ENCODE results near the gene IGFL1.
"Not testable (repeated sequence)": the region's sequence is repeated elsewhere in the genome, so short reads cannot be mapped to it uniquely, and the experiment has no call there.

IGFL1 gene

DNA sequence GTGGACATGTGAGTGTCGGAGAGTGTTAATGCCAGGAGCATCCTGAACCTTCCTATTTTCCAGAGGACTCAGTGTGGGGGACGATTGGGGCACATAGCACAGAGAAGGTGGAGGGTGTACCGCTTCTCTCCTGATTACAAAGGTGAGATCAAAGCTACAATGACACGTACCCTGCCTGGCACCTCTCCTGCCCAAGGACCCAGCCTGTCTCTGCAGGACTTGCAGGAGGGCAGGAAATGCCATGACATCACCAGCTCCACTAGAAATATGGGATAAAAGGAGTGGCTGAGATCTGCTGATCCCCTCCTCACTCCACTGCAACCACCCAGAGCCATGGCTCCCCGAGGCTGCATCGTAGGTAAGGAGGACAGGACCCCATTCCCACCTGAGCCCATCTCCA, at the start of gene IGFL1:
IGFL1 (plus strand) TSS at position 301 of the 400 bp plus-strand sequence; CDS start at position 334, 33 bp downstream.
- no peak for DNase-seq

DNA sequence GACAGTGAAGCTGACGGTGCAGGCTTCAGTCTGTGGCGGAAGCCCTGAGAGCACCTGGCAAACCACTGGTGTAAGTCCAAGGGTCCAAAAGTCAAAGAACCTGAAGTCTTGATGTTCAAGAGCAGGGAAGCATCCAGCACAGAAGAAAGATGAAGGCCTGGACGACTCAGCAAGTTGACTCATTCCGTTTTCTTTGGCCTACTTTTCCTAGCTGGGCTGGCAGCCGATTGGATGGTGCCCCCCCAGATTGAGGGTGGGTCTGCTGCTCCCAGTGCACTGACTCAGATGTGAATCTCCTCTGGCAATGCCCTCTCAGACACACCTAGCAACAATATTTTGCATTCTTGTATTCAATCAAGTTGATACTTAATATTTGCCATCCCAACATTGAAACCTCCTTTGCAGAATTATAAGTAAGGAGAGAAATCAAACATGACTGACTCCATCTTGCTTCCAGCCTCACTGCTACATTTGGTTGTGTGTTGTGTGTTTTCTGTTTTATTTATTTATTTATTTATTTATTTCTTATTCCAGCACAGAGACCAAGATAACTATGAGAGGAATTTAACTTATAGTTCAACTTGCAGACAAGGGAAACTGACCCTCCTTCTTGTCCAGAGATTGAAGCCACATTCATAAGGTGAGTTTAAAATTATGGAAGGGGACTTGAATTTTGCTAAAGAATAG, 48.7 kb upstream of the IGFL1 start:
- no peak for DNase-seq

DNA sequence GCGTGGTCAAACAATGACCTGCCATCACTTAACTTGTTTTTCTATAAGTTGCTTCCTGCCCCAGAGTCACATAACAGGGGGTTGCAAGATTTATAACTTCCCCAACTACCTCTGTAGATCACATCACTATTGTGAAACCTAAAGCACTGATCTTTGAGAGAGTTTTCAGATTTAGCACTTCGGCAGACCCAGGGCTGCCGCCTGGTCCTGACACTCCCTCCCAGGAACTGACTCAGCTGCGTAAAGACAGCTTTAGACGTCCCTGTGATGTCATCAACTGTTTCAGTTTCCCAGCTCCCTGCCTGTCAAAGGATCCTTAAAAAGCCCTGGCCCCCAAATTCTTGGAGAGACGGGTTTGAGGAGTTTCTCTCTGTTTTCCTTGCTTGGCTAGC, 48.2 kb upstream of the IGFL1 start:
- DNase-seq, result no peak

DNA sequence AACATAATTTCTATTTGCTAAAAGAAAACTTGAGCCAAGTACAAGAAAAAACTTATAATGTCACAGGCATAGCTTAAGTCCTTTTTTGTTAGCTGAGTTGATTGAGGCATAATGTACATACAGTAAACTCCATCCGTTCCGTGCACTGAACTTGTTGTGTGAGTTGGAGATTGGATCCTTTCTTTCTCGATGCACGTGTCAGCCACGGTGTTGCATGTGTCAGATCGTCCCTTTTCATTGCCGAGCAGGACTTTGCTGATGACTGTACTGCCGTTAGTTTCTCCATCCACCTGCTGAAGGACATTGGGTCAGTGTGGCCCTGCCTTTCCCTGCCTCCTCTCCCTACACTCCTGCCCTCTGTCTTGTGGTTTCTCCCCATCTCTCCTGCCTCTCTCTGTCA, 47.1 kb upstream of the IGFL1 start:
- DNase-seq, result no peak

DNA sequence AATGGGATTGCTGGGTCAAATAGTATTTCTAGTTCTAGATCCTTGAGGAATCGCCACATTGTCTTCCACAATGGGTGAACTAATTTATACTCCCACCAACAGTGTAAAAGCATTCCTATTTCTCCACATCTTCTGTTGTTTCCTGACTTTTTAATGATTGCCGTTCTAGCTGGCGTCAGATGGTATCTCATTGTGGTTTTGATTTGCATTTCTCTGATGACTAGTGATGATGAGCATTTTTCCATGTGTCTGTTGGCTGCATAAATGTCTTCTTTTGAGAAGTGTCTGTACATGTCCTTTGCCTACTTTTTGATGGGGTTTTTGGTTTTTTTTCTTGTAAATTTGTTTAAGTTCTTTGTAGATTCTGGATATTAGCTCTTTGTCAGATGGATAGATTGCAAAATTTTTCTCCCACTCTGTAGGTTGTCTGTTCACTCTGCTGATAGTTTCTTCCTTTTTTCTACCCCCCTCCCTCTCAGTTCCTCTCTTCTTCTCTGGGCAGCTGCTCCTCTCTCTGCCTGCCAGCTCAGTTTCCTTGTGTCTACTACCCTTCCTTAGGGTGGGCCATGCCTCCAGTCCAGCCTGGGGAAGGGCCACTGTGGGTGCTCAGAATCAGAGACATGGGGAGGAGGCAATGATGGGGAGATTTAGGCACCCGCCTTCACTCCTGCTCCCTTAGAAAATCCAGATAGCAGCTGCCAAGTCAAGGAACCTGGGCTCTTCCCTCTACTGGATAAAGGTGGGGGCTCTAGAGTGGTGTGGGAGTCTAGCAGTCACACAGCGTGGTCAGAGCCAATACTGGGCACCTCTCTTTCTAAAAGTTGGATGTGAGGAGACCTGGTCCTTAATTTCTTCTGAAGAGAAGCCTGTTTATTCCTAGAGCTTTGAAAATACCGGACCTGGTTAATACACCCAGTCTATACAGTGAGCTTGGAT, 44.5 kb upstream of the IGFL1 start:
- DNase-seq, result not testable (repeated sequence)

DNA sequence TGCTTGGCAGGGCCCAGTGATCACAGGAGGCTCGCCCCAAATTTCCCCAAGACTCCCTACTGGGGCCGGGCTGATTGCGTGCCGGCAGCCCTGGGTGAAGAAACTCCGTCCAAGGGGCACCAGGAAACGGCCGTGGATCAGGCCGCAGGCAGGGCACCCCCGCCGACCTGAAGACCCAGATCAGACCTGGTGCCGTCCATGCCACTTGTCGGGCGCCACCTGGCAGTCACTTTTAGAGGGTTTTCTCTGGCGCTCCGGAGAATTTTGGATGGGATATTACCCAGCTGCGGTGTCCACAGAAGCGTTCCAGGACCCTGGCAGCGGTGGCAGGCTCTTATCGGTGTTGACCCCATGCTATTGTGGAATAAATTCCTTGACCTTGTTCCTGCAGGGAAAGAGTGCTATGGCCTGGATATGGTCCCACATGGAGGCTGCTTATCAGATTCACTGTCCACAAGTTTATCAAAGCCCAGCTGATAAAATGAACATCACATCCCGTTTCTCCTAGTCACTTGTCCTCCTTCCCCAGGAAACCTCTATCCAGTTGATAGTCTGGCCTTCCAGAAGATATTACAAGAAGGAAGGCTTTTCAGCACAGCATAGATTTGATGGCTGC, 43.3 kb upstream of the IGFL1 start:
- DNase-seq, result no peak

DNA sequence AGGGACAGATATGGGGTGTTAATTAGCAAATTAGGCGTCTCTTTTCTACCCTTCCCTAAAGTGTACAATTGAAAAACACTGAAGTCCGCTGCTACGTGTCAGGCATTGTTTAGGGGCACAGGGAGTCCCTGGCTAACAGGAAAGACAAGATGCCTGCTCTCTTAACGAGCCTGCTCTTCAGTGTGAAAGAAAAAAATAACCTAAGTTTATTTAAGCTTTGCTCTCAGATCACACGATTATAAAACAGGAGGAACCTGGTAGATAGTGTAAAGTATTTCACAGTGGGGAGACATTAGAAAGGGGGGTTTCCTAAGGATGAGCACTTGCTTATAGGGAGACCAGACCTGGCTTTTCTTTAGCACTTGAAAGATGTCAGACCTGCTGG, 42.8 kb upstream of the IGFL1 start:
- DNase-seq, result no peak

DNA sequence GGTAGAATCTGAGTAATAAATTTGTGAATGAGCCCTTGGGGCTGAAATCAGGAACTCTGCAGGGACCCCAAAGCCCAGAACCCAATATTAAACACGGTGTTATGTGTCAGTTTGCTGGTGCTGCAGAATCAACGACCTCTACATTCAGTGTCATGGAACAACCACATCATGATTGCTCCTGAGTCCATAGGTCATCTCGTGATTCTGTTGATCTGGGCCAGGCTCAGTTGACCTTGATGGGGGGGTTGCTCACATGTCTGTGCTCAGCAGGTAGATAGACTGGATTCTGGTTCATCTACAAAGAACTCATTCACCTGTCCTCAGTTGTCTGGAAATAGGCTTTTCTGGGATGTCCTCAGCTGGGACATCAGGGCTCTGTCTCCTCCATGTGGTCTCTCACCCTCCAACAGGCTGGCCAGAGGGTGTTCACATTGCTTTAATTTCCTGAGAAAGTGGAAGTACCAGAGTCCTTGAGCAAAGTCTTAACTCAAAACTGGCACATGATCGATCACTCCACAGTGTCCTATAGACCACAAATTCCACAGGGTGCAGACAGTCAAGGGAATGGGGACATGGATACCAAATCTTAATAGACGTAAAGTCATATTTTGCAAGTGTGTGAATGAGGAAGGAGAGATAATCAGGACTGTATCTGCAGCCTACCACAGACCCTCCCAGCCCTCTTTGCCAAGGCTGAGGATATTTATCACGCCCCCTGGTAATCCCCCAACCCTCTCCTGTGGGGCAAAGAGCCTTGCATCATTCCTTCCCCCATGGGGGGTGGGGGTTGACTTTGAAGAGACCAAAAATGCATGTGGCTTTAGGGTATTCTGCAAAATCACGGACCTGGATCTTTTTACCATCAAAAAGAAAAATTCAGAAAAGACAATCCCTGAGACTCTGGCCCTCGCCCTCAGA, 39.3 kb upstream of the IGFL1 start:
- DNase-seq, result no peak

DNA sequence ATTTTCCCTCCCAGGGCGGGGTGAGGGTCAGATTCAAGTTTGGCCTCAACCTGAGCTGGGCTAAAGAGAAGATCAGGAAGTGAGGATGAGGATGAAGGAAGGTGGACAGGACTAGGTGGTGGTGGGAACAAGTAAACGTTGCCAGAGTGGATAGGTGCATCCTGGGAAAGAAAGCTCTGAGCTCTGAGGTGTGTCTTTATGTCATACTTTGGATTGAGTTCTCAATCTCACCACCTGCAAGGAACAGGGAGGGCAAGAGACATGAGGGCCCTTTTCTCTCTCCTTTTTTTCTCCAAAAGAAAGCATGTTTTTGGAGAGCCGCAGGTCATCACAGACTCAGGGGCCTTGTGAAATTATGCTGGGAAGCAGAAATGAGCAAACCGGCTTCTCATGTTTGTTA, 38.2 kb upstream of the IGFL1 start:
- no peak for DNase-seq

DNA sequence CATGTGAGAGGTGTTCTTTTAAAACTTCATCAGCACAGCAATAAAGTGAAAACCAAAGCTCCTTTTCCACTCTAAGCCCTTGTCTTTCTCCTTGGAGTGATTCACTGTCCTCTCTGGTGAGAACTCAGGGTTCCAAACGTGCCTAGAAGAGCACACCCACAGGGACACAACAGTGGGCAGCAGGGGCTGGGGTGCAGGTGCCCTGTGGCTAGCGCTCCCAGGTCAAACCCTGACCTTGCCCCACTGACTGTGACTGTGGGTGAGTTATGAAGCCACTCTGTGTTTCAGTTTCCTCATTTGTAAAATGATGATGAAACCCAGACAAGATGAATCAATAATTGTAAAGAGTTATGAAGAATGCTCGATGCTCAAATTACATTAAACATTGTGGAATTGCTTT, 37.6 kb upstream of the IGFL1 start:
- no peak for DNase-seq

DNA sequence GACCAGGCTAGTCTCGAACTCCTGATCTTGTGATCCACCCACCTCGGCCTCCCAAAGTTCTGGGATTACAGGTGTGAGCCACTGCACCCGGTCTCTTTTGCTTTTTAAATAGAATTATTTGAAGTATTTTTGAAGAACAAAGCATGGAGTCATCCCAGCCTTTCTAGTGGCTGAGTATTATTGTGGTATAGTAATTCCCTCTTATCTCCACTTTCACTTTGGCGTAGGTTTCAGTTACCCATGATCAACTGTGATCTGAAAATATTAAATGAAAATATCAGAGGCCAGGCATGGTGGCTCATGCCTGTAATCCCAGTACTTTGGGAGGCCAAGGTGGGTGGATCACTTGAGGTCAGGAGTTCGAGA, 36.9 kb upstream of the IGFL1 start:
- not testable (repeated sequence) for DNase-seq

DNA sequence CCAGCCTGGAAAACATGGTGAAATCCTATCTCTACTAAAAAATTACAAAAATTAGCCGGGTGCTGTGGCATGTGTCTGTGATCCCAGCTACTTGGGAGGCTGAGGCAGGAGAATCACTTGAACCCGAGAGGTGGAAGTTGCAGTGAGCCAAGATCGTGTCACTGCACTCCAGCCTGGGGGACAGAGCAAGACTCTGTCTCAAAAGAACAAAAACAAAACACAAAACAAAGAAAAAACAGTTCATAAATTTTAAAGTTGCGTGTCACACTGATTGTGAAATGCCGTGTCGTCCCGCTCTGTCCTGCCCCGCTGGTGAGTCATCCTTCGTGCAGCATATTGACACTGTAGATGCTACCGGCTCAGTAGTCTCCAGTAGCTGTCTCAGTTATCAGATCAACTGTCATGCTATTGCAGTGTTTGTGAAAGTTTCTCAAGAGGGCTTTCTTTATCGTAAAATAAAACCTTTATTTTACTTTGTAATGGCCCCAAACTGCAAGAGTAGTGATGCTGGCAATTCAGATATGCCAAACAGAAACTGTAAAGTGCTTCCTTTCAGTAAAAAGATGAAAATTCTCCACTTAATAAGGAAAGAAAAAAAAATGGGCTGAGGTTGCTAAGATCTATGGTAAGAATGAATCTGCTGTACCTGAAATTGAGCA, 36.4 kb upstream of the IGFL1 start:
- DNase-seq, result no peak

DNA sequence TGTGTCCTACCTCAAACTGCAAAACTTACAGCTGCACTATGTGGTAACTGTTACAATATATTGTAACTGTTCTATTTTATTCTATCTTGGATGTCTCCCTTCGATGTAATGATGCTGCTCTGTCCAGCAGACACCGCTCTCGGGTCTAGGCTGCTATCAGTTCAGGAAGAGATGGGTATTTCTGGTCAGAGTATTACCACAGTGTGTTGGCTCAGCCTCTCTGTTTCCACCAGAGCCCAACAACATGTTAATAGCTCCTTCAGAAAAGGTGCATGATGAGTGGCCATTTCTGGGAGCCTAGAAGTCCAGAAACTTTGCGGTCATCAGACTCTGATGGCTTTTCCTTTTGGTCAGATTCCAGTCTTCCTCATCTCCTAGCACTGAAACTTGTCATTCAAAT, 35.9 kb upstream of the IGFL1 start:
- no peak for DNase-seq

DNA sequence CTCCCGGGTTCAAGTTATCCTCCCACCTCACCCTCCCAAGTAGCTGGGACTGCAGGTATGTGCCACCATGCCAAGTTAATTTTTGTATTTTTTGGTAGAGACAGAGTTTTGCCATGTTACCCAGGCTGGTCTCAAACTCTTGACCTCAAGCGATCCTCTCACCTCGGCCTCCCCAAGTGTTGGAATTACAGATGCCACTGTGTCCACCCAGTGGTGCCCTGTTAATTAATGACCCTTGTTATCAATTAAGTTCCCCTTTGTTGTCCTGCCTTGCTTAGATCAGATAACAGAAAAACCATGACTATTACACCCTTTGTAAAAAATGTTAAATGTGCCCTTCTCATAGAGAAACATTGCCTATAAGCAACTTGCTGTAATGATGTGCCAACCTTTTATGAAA, 34.4 kb upstream of the IGFL1 start:
- no peak for DNase-seq

DNA sequence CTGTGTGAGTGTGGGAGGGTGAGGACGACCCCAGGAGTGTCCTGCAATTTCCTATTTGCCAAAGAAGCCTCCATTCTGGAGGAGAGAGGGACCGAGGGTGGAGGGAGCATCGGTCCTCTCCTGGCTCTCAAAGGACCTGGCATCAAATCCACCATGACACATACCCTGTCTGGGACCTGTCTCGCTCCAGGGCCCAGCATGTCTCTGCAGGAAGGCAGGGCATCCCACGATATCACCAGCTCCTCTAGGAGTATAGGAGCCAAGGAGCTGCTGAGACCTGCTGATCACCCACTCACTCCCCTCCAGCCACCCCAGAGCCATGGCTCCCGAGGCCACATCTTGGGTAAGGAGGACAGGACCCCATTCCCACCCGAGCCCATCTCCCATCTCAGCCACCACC, 33.6 kb upstream of the IGFL1 start:
- DNase-seq, result not testable (repeated sequence)

DNA sequence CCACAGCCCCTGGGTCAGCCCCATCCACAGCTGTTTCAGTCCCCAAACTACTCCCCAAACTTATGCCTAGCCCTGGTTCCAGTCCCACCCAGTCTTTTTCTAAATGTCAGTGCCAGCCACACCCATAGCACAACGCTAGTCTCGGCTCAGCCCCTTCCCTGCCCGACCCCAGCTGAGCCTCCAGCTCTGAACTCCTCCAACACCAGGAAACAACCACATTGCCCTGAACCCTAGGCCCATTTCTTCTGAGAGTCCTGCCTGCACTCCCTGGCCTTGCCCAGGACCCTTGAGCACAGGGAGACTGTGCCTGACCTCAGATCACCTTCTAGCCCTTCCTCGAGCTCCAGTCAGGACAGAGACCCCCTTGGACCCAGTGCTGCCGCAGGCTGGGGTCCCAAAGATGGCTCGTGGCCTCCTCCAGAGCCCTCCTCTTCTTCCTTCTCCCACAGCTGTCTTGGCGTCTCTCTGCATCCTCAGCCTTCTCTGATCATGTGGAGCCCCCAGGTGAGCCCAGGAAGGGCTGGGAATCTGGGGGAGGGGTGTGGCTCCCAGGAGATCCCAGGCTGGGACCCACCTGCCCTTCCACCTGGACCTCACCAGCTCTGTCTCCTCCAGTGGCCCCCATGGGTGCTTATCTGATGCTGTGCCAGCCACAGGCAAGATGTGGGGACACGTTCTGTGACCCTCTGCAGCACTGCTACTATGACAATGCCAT, 33.0 kb upstream of the IGFL1 start:
- no peak for DNase-seq

DNA sequence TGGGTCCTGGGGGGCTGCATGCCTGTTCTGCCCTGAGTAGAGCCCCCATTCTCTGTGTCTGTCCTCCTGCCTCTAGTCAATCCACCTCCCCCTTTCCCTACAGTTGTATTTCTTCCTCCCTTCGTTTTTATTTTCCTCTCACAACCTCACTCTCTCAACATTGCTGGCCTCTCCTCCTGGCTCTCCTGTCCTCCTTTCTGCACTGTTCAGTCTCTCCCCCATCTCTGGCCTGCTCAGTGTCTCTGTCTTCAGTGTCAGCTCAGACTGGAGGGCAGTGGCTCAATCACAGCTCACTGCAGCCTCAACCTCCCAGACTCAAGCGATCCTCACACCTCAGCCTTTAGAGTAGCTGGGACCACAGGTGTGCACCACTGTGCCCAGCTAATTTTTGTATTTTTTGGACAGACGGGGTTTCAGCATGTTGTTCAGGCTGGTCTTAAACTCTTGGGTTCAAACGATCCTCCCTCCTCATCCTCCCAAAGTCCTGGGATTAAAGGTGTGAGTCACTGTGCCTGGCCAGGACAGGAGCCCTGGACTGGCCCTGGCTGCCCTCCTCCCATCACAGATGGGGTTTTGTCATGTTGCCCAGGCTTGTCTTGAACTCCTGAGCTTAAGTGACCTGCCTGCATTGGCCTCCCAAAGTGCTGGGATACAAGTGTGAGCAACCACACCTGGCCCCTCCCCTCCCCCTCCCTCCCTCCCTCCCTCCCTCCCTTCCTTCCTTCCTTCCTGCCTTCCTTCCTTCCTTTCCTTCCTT, 32.0 kb upstream of the IGFL1 start:
- no peak for DNase-seq

DNA sequence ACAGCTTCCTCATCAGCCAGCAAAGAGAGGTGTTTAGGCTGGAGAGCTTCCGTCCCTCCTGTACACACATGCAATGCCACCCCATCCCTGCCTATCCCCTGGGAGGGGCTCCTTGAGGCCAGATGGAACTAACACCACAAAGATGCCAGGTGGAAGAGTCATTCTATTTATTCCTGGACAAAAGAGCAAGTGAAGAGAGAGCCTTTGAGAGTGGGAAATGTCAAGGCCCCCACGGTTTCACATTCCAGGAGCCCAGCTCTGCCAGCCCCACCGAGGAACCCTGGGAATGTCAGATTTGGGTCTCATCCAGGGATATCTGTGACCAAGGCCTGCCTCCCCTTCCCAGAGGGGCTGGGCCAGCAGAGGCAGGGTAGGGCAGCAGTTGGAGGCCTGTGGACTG, 30.8 kb upstream of the IGFL1 start:
- DNase-seq, result no peak

DNA sequence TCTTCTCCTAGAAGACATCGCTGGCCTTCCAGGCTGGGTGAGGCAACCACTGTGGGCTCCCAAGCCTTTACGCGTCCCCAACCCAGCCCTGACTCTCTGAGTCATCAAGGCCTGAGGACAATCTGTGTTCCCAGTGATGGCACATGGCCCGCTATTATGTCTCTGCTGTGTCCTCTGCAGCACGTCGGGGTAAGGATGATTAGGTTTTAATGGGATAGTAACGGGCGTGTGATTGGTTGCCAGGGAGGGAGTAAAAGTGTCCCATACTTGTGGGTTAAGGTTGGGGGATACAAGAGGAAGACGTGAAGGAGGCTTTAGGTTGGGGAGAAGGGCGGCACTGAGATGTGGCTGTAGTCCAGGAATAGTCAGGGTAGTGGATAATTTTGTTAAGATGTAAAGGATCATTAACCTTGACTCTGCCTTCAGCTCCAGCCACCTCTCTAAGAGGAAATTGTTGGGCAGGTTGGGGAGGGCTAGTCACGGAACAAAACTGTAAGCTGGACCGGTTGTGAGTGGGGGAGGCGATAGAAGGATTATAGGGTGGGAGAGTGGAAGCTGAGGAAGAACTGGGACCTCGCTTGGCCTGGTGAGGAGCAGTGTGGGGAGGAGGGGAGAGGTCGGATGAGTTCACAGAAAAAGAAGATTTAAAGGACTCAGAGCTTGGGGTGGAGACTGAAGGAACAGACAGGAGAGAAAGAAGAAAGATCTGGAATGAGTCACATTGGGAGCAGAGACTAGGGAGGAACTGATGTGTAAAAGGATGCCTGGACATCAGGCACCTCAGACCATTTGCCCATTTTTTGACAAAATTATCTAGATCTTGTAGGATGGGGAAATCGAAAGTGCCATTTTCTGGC, 27.9 kb upstream of the IGFL1 start:
- no peak for DNase-seq

DNA sequence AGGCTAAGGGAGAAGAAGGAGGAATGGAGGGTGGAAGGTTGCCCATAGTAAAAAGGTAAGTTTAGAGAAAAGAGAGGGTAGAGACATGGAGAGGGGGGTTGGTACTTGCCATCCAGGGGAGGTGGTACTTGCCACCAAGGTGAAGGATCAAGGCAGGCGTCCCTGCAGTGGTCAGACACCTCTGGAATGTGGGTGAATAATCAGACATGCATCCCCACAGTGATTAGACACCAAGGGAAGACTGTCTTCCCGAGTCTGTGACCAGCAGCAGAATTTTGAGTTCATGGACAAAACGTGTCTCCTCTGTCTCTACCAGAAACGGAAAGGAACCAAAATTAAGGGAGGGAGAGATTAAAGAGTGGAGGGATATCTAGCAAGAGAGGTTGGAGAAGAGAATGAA, 27.1 kb upstream of the IGFL1 start:
- DNase-seq, result no peak

Data from COR-L47 (cell line).